Brain pericyte (primary cell): Measurements from ENCODE around the gene NLRP8.
"Not testable (repeated sequence)": the region's sequence is repeated elsewhere in the genome, so short reads cannot be mapped to it uniquely, and the experiment has no call there.

ENCODE experiments used
- DNase-seq: peaks from one replicate; pipeline ENCODE4 v3.0.0-alpha.2; 2012; ENCODE audit warnings: low read depth, low spot score

The NLRP8 gene

GRCh38 chr19:55947532-55947931 lies at the start of gene NLRP8:
Gene NLRP8 (plus strand): TSS chr19:55947832.
- DNase-seq = no peak

- no peak for DNase-seq
Observed at GRCh38 chr19:55898911-55899310, 48.7 kb upstream of the NLRP8 start.

GRCh38 chr19:55901369-55902079 lies 46.1 kb upstream of the NLRP8 start:
- no peak for DNase-seq

GRCh38 chr19:55902080-55902751 lies 45.4 kb upstream of the NLRP8 start:
- no peak for DNase-seq

- no peak for DNase-seq
Observed at GRCh38 chr19:55907286-55907685, 40.3 kb upstream of the NLRP8 start.

- no peak for DNase-seq
Observed at GRCh38 chr19:55907746-55908145, 39.9 kb upstream of the NLRP8 start.

- DNase-seq = no peak
Observed at GRCh38 chr19:55909801-55910200, 37.8 kb upstream of the NLRP8 start.

- no peak for DNase-seq
Observed at GRCh38 chr19:55912916-55913315, 34.7 kb upstream of the NLRP8 start.

- no peak for DNase-seq
Observed at GRCh38 chr19:55913643-55914268, 33.9 kb upstream of the NLRP8 start.

- no peak for DNase-seq
Observed at GRCh38 chr19:55923556-55923955, 24.1 kb upstream of the NLRP8 start.

- no peak for DNase-seq
Observed at GRCh38 chr19:55927991-55928390, 19.6 kb upstream of the NLRP8 start.

- not testable (repeated sequence) for DNase-seq
Observed at GRCh38 chr19:55929258-55929657, 18.4 kb upstream of the NLRP8 start.

GRCh38 chr19:55930996-55931515 lies 16.6 kb upstream of the NLRP8 start:
- no peak for DNase-seq

- no peak for DNase-seq
Observed at GRCh38 chr19:55931936-55932386, 15.7 kb upstream of the NLRP8 start, which contains the start of gene NLRP13. Gene NLRP13 (minus strand): TSS chr19:55932336. CDS start chr19:55932311, 25 bp downstream.

GRCh38 chr19:55935206-55935605 lies 12.4 kb upstream of the NLRP8 start:
- no peak for DNase-seq

GRCh38 chr19:55939206-55939605 lies 8.4 kb upstream of the NLRP8 start:
- no peak for DNase-seq

- DNase-seq = no peak
Observed at GRCh38 chr19:55940306-55940705, 7.3 kb upstream of the NLRP8 start.

- not testable (repeated sequence) for DNase-seq
Observed at GRCh38 chr19:55950566-55950965, 2.9 kb downstream of the NLRP8 start.

GRCh38 chr19:55956431-55956830 lies 8.8 kb downstream of the NLRP8 start:
- no peak for DNase-seq

GRCh38 chr19:55958356-55958755 lies 10.7 kb downstream of the NLRP8 start:
- no peak for DNase-seq

GRCh38 chr19:55959996-55960675 lies 12.5 kb downstream of the NLRP8 start:
- DNase-seq = no peak

- DNase-seq = no peak
Observed at GRCh38 chr19:55962186-55962585, 14.6 kb downstream of the NLRP8 start.
